ENCODE measurements around the gene SRRM3.

- TF ChIP-seq POLR2A (IDR thresholded peaks at IDR 0.05; ENCODE audit: extremely low read depth, insufficient read length): no peak
- no peak for TF ChIP-seq CTCF (IDR thresholded peaks at IDR 0.05; ENCODE audit: low read depth, low read length)
- no peak for TF ChIP-seq MYC (IDR thresholded peaks at IDR 0.05; ENCODE audit: low read depth, low read length)
- TF ChIP-seq MAX (IDR thresholded peaks at IDR 0.05; ENCODE audit: low read depth, low read length): no peak
These were observed 80.9 kb downstream of the SRRM3 start for GRCh38 chr7:76282344-76283253.

All from NB4 (cell line).